Vagina (tissue), 2 donors: ENCODE data around the gene NDUFS2. TPM values are rescaled to one million over a fixed set of nuclear protein-coding genes. Genes with fewer than 3 reads are reported as not detected.
A peak's percentile ranks its signal among the peaks of the same experiment; 100 is the strongest.

Experiments
- DNase-seq, 2 donors: peaks; one replicate each; pipeline ENCODE4 v3.0.0-alpha.2; 2017; ENCODE audit errors: extremely low spot score in 2 of 2
- H3K27ac ChIP-seq: fragments of 200-600 bp; sonication (generic); one replicate; pipeline ENCODE4 v1.5.1; 2019
- H3K27me3 ChIP-seq: fragments of 200-600 bp; sonication (generic); one replicate; pipeline ENCODE4 v1.5.1; 2019
- H3K36me3 ChIP-seq, 2 donors: fragments of 200-600 bp; sonication (generic); one replicate each; pipeline ENCODE4 v1.5.1; 2017 to 2019
- H3K4me1 ChIP-seq: fragments of 200-600 bp; sonication (generic); one replicate; pipeline ENCODE4 v1.5.1; 2019
- H3K4me3 ChIP-seq, 2 donors: fragments of 200-600 bp; sonication (generic); 1 replicate in 1 of 2; 2 replicates in 1 of 2; pipeline ENCODE4 v1.5.1; 2016 to 2019
- H3K9me3 ChIP-seq: fragments of 200-600 bp; sonication (generic); one replicate; pipeline ENCODE4 v1.5.1; 2019
- POLR2A ChIP-seq, 2 donors: fragments of 450-650 bp; IDR thresholded peaks; one replicate each; pipeline ENCODE4 v1.6.1; 2017; ENCODE audit warnings: antibody characterized with exemption in 2 of 2, mild to moderate bottlenecking in 2 of 2, moderate library complexity in 2 of 2
- POLR2AphosphoS5 ChIP-seq, 2 donors: sonication (generic); formaldehyde crosslinking; IDR thresholded peaks; one replicate each; pipeline ENCODE4 v1.9.0; 2017; ENCODE audit warnings: antibody characterized with exemption in 2 of 2, mild to moderate bottlenecking in 2 of 2, low read depth in 1 of 2; ENCODE audit not compliant: insufficient read depth in 1 of 2
- intact Hi-C: fragments of 100-400 bp; cut with DNase I; formaldehyde crosslinking; loops from one replicate; pipeline ENCODE4 v1.15.1; 2023
- total RNA-seq: library from RNA; depleted of rRNA; stranded (reverse); fragments of >200 nt; gene quantifications from one replicate; pipeline ENCODE4 v1.2.3, GENCODE V29; 2016
- TF ChIP-seq, protein P1 (sequence below), 3 experiments: fragments of 450-650 bp in 2 of 3; fragments of 200-600 bp in 1 of 3; sonication (generic) in 1 of 3; IDR thresholded peaks; one replicate each; pipeline ENCODE4 v1.5.1; 2017 to 2019; ENCODE audit warnings: antibody characterized with exemption in 3 of 3, mild to moderate bottlenecking in 2 of 3, moderate library complexity in 2 of 3

Gene NDUFS2
- total RNA-seq, result 104 TPM

DNA sequence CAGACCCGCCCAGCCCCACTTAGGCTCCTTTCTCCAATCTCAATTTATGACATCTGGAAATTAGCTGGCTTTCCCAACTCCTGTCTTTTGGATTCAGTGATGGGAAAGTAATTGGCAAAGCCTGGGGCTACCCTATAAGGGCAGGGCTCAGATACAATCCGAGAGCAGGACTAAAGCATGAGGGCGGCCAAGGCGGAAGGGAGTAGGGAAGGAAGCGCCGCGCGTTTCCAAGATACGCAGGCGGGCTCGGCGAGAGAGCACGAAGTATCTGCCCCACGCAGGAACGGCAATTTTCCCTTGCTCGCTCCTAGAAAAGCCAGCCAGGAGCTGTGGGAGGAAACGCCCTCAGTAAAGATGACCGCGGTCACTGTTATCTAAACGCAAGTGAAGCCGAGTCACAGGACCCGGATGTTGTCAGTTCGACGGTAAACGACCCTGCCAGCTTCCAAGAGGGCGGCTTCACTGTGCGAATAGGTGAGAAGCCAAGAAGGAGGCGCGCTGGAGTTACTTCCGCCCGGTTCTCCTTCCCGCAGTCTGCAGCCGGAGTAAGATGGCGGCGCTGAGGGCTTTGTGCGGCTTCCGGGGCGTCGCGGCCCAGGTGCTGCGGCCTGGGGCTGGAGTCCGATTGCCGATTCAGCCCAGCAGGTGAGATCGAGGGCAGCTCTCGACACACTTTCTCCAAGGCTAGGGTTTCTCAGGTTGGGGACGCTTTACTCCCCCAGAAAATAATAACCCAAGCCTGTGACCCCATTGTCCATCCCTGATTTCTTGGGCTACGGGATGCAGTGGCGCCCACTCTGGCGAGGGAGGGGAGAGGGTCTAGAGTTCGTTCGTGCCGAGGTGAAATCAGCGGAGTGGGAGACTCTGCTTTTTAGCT, at the start of gene NDUFS2:
TSS of gene NDUFS2 (plus strand) at position 532 of the 877 bp plus-strand sequence. CDS start at position 551, 19 bp downstream.
- peaks cover 85% of the 10 kb centered on the region for H3K4me1 ChIP-seq

DNA sequence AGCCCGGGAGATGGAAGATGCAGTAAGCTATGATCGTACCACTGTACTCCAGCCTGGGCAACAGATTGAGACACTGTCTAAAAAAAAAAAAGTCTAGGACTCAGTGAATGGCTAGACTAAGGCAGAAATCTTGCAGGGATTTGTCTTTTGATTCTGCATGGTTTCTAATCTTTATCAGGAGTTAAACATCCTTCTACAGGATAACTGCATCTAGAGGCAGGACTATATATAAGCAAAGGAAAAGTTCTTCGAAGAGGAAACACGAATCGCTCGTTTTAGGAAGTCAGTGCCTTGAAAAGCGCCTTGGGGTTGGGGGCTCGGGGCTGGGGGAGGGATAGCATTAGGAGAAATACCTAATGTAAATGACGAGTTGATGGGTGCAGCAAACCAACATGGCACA, 49.0 kb upstream of the NDUFS2 start:
- peak overlapping the region; percentile 89 for H3K27ac ChIP-seq
- peaks cover 22% of the 10 kb centered on the region for H3K4me1 ChIP-seq
- no peaks in the 10 kb centered on the region for H3K27me3 ChIP-seq
- DNase-seq, result no peak
- peak overlapping the region; percentile 58 to 91 for H3K4me3 ChIP-seq
- TF ChIP-seq POLR2A (IDR thresholded peaks at IDR 0.05) (no peak), POLR2AphosphoS5 (IDR thresholded peaks at IDR 0.05; ENCODE audit: insufficient read depth in 1 of 2, low read depth in 1 of 2) (no peak)
- TF ChIP-seq, protein P1, sequence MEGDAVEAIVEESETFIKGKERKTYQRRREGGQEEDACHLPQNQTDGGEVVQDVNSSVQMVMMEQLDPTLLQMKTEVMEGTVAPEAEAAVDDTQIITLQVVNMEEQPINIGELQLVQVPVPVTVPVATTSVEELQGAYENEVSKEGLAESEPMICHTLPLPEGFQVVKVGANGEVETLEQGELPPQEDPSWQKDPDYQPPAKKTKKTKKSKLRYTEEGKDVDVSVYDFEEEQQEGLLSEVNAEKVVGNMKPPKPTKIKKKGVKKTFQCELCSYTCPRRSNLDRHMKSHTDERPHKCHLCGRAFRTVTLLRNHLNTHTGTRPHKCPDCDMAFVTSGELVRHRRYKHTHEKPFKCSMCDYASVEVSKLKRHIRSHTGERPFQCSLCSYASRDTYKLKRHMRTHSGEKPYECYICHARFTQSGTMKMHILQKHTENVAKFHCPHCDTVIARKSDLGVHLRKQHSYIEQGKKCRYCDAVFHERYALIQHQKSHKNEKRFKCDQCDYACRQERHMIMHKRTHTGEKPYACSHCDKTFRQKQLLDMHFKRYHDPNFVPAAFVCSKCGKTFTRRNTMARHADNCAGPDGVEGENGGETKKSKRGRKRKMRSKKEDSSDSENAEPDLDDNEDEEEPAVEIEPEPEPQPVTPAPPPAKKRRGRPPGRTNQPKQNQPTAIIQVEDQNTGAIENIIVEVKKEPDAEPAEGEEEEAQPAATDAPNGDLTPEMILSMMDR (IDR thresholded peaks at IDR 0.05), result no peak
- H3K36me3 ChIP-seq, result peaks cover 0 to 11% of the 10 kb centered on the region in 2 donors
- H3K9me3 ChIP-seq, result no peaks in the 10 kb centered on the region
- intact Hi-C loops, result no loop called here

More for the DNA sequence above, at the start of gene NDUFS2:
- TF ChIP-seq POLR2AphosphoS5 (IDR thresholded peaks at IDR 0.05; ENCODE audit: insufficient read depth in 1 of 2, low read depth in 1 of 2) (peak; percentile 93 to 95), POLR2A (IDR thresholded peaks at IDR 0.05) (peak in 1 of 2 donors; percentile 57)
- TF ChIP-seq, protein P1 (IDR thresholded peaks at IDR 0.05), result no peak
- H3K4me3 ChIP-seq, result peak within 1 kb of the TSS; percentile 82 to 88
- intact Hi-C loops, result no loop called here
- H3K9me3 ChIP-seq, result no peaks in the 10 kb centered on the region
- DNase-seq, result peak in 1 of 2 donors; percentile 99
- H3K27ac ChIP-seq, result peak within 1 kb of the TSS; percentile 97
- H3K27me3 ChIP-seq, result no peaks in the 10 kb centered on the region
- H3K36me3 ChIP-seq, result peaks cover 0 to 11% of the 10 kb centered on the region in 2 donors

DNA sequence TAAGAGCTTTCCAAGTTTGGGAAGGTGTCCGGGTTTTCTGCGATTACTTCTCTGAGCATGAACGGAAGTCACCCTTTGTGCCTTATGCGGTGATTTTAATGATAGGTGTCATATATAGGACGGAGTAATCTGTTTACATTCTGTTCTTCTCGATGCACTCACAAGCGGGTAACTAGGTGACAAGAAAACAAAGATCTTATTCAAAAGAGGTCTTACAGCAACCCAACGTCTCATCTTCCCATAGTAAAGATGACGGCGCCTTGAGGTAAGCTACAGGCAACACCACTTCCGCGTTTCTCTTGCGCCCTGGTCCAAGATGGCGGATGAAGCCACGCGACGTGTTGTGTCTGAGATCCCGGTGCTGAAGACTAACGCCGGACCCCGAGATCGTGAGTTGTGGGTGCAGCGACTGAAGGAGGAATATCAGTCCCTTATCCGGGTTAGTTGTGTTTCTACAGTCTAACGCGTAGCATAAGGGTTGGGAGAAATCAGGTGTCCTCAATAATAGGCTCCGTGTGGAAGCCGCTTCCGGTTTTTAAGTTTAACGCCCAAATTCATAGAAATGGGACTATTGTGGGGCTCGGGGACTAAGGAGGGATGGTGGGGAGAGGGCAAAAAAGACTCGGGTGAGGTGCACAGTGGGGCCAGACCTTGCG, 48.4 kb upstream of the NDUFS2 start, which contains the start of gene UFC1:
TSS of gene UFC1 (plus strand) at position 297 of the 656 bp plus-strand sequence. CDS start at position 317, 20 bp downstream.
- Histone ChIP-seq H3K36me3 (peaks cover 0 to 11% of the 10 kb centered on the region in 2 donors), H3K9me3 (no peaks in the 10 kb centered on the region), H3K4me1 (peaks cover 27% of the 10 kb centered on the region), H3K4me3 (peak within 1 kb of the TSS; percentile 58 to 91), H3K27ac (peak within 1 kb of the TSS; percentile 89), H3K27me3 (no peaks in the 10 kb centered on the region)
- TF ChIP-seq, protein P1 (IDR thresholded peaks at IDR 0.05), result no peak
- TF ChIP-seq POLR2A (IDR thresholded peaks at IDR 0.05) (no peak), POLR2AphosphoS5 (IDR thresholded peaks at IDR 0.05; ENCODE audit: insufficient read depth in 1 of 2, low read depth in 1 of 2) (peak; percentile 80 to 88)
- no peak for DNase-seq
- intact Hi-C loops, result no loop called here

GRCh38 chr1:161157867-161158266, 44.3 kb upstream of the NDUFS2 start:
- DNase-seq, result no peak
- H3K36me3 ChIP-seq, result peaks cover 0 to 21% of the 10 kb centered on the region in 2 donors
- H3K9me3 ChIP-seq, result no peaks in the 10 kb centered on the region
- H3K4me1 ChIP-seq, result peaks cover 53% of the 10 kb centered on the region
- H3K27me3 ChIP-seq, result no peaks in the 10 kb centered on the region
- peak overlapping the region; percentile 90 for H3K27ac ChIP-seq
- TF ChIP-seq POLR2A (IDR thresholded peaks at IDR 0.05) (no peak), POLR2AphosphoS5 (IDR thresholded peaks at IDR 0.05; ENCODE audit: insufficient read depth in 1 of 2, low read depth in 1 of 2) (no peak)
- TF ChIP-seq, protein P1 (IDR thresholded peaks at IDR 0.05), result no peak
- H3K4me3 ChIP-seq, result no peak overlapping the region
- intact Hi-C loops, result no loop called here
